Central memory CD4-positive, alpha-beta T cell (primary cell): Measurements from ENCODE around the gene SLC4A4.

Source experiments
- DNase-seq: peaks from one replicate; pipeline ENCODE4 v3.0.0; 2022

SLC4A4 gene

DNA sequence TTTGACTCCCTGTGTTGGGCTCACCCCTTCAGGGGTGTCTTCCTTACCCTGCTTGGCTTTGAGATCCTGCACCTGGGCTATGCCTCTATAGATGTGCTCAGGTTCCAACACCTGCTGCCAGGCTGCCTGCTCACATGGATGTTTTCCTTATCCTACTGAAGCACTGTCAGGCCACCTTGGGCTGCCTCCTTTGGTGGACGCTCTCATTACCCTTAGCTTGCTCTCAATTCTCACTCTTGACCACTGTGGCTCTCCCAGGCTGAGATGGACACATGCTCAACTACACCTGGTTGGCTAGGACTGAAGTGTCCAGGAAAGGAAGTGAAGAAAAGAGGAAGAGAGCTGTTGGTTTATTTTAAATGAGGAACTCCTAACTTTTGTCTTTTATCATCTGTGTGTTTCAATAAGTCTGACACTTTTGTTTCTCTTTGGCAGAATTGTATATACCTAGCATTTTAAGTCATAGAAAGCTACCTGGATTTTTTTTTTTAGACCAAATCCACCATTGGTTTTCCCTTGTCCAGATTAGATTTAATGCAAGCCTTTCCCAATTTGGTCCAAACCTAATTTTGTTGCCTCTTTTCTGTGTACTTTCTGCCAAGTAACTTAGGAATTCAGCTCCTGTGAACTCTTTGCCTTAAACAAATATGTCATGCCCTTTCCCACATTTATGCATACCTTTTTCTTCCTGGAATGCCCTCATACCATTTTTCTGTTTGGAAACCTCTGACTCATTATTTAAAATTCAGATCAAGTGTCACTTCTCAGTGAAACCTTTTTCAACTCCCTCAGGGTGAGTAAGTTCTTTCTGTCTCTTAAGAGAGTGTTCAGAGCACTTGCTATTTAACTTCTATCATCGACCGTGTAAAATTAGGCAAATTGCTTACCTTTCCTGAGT lies 269.2 kb downstream of the SLC4A4 start:
- no peak for DNase-seq

DNA sequence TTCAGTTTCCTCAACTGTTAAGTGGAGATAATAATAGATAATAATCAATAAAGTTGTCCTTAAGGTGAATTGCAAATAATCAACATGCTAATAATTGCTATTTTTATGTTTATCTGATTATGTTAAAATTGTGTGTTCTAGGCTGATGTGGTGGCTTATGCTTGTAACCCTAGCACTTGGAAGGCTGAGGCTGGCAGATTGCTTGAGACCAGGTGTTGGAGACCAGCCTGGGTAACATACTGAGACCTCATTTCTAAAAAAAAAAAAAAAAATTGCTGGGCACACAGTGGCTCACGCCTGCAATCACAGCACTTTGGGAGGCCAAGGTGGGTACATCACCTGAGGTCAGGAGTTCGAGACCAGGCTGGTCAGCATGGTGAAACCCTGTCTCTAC lies 269.9 kb downstream of the SLC4A4 start:
- no peak for DNase-seq

DNA sequence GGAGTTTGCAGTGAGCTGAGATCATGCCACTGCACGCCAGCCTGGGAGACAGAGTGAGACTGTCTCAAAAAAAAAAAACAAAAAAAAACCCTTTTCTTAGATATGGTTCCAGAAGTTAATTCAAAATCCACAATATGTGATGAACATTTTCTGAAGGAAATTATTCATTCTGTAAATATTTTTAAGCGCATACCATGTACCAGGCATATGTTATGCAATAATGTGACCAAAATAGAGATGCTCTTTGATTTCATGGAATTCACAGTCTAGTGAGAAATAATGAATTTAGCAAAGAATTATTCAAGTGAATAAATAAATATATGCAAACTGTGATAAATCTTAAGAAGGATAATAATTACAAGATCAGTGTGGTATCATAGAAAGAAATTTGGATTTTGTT lies 270.3 kb downstream of the SLC4A4 start:
- no peak for DNase-seq

DNA sequence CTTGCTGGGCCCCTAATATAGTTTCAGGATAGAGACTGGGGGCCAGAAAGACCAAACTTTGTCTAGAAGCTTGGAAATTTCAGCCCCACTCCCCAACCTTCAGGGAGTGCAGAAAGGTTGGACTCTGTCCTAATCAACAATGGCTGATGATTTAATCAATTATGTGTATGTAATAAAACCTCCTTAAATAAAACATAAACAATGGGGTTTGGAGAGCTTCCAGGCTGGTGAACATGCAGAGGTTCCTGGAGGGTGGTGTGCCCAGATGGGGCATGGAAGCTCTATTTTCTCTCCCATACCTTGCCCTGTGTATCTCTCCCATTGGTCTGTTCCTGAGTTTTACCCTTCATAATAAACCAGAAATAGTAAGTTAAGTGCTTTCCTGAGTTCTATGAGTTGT lies 270.8 kb downstream of the SLC4A4 start:
- no peak for DNase-seq

DNA sequence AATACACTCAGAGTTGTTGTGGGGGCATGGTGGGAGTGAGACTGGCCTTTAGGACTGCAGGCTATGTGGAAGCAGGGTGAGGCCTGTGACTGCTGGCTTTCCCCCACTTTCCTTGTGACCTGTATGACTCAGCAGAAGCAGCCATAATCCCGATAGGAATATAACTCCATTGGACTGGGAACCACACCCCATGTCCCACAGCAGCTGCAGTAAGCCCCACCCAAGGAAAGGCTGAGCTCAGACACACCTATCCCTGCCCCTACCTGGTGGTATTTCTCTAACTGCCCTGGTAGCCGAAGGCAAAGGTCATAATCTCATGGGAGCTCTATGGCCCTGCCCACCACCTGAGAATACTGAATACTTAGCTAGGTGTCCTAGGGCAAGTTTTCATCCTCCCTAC lies 275.8 kb downstream of the SLC4A4 start:
- no peak for DNase-seq

DNA sequence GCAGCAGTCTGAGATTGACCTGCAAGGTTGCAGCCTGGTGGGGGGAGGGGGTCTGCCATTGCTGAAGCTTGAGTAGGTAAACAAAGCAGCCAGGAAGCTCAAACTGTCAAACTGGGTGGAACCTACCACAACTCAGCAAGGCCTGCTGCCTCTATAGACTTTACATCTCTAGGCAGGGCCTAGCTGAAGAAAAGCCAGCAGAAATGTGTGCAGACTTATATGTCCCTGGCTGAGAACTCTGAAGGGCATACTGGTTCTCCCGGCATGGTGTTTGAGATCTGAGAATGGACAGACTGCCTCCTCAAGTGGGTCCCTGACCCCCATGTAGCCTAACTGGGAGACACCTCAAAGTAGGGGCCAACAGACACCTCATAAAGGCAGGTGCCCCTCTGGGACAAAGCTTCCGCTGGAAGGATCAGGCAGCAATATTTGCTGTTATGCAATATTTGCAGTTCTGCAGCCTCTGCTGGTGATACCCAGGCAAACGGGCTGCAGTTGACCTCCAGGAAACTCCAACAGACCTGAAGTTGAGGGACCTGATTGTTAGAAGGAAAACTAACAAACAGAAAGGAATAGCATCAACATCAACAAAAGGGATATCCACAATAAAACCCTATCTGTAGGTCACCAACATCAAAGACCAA lies 277.5 kb downstream of the SLC4A4 start:
- no peak for DNase-seq
